Right lobe of liver (tissue), 6 donors: ENCODE measurements around the gene HOXD11. TPM values are rescaled to one million over a fixed set of nuclear protein-coding genes. Genes with fewer than 3 reads are reported as not detected.
A peak's percentile ranks its signal among the peaks of the same experiment; 100 is the strongest.

Experiments
- ATAC-seq, 4 donors: fragments of 200-7000 bp; cut with Tn5 transposase; one replicate each; pipeline ENCODE4 v1.9.1; 2020; ENCODE audit warnings: mild to moderate bottlenecking in 4 of 4, moderate library complexity in 4 of 4
- DNase-seq, 3 donors: peaks; one replicate each; pipeline ENCODE4 v3.0.0-alpha.2; 2020
- H3K27ac ChIP-seq, 3 donors: fragments of 200-600 bp; one replicate each; pipeline ENCODE4 v1.8.0; 2022
- H3K27me3 ChIP-seq, 2 donors: fragments of 200-600 bp; one replicate each; pipeline ENCODE4 v1.8.0; 2022
- H3K36me3 ChIP-seq, 4 donors: fragments of 200-600 bp; sonication (generic) in 1 of 4; one replicate each; pipeline versions ENCODE4 v1.5.1 to v1.8.0; 2017 to 2022; ENCODE audit warnings: control low read depth in 1 of 4
- H3K4me1 ChIP-seq, 4 donors: fragments of 200-600 bp; sonication (generic) in 1 of 4; one replicate each; pipeline versions ENCODE4 v1.5.1 to v1.8.0; 2017 to 2022; ENCODE audit warnings: control low read depth in 1 of 4
- H3K4me3 ChIP-seq, 3 donors: fragments of 200-600 bp; one replicate each; pipeline ENCODE4 v1.8.0; 2022
- H3K9me3 ChIP-seq, 4 donors: fragments of 200-600 bp; sonication (generic) in 1 of 4; one replicate each; pipeline versions ENCODE4 v1.5.1 to v1.8.0; 2017 to 2022; ENCODE audit warnings: control low read depth in 1 of 4
- POLR2A ChIP-seq: fragments of 450-650 bp; IDR thresholded peaks from one replicate; pipeline ENCODE4 v1.6.1; 2017; ENCODE audit warnings: antibody characterized with exemption, mild to moderate bottlenecking
- WGBS: methylation state at CpG from one replicate; pipeline ENCODE4 v1.1.6; 2018; ENCODE audit warnings: low coverage, low lambda C conversion rate; ENCODE audit not compliant: insufficient coverage; ENCODE audit errors: missing lambda C conversion rate; 5-methylcytosine and 5-hydroxymethylcytosine counted together
- intact Hi-C, 2 donors: fragments of 100-400 bp; cut with DNase I; formaldehyde crosslinking; loops; one replicate each; pipeline versions ENCODE4 v1.11.2 to v1.14.1; 2022
- total RNA-seq, 6 experiments: library from RNA; depleted of rRNA in 2 of 6; stranded (reverse); fragments of >200 nt in 2 of 6; fragmentation: NEBNext Ultra II Directional in 3 of 6; extraction: Animal tissue kit (Norgen Biotek cat#: 25700) in 3 of 6; gene quantifications; one replicate each; pipeline versions ENCODE4 v1.1.0 to v1.2.4, GENCODE V29; 2016 to 2023
- TF ChIP-seq, protein P1 (sequence below), 4 donors: fragments of 200-600 bp in 3 of 4; fragments of 450-650 bp in 1 of 4; IDR thresholded peaks; one replicate each; pipeline versions ENCODE4 v1.5.1 to v1.8.0; 2016 to 2022; ENCODE audit warnings: antibody characterized with exemption in 4 of 4, mild to moderate bottlenecking in 2 of 4
- donor health status: DM: no; HTN: yes; CAD: no.
- donor health status: DM: no; HTN: no; CAD: no.
- donor health status: DM: no; HTN: no; CAD: no.
- donor health status: DM: no; HTN: yes; CAD: no.
- donor health status: DM: no; HTN: yes; CAD: no.

HOXD11 gene
- total RNA-seq, 6 experiments from 2014 or later, result not detected

DNA sequence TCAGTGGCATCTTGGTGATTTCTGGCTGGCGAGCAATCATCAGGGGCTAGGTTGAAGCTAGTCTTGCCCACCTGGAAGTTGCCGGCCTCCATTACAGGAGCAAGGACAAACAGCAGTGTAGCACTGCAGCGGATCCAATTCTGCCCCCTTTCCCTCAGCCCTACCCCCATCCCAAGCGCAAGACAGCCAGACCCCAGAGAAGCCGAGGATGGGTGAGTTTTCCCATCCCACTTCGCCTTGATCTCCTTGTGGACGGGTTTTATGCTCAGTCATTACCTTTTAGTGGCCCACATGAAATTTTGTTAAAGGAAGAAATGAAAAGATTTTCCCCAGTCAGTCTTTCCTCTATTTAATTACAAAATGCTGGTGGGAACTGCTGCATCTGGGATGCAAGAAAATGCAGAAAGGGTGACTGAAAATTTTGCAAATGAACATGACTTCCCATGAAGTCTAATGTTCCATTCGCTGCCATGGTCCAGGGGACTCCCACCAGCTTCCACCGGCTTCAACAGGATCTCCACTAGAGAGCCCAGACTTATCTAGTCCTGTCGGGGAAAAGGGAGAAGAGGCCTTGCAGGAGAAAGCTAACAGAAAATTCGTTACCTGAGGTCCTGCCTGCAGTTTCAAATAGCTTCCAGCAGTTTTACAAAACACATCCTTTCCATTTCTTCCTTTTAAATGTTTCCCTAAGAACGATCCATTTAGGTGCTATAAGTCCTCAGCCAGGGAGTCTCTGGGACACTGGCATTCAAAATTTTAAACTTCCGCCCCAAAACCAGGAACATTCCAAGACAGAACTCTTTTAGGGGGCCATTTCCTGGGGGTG, 13.5 kb downstream of the HOXD11 start:
- no peak overlapping the region for H3K4me3 ChIP-seq
- H3K9me3 ChIP-seq, result no peaks in the 10 kb centered on the region
- H3K27me3 ChIP-seq, result peaks cover 41 to 88% of the 10 kb centered on the region in 2 donors
- H3K4me1 ChIP-seq, result peaks cover 0 to 8% (median 0%) of the 10 kb centered on the region in 4 donors
- no peak for DNase-seq
- H3K27ac ChIP-seq, result no peak overlapping the region
- no peak for ATAC-seq
- 8% methylated on average over 13 of the region's 13 CpGs for WGBS
- no peaks in the 10 kb centered on the region for H3K36me3 ChIP-seq
- TF ChIP-seq, protein P1, sequence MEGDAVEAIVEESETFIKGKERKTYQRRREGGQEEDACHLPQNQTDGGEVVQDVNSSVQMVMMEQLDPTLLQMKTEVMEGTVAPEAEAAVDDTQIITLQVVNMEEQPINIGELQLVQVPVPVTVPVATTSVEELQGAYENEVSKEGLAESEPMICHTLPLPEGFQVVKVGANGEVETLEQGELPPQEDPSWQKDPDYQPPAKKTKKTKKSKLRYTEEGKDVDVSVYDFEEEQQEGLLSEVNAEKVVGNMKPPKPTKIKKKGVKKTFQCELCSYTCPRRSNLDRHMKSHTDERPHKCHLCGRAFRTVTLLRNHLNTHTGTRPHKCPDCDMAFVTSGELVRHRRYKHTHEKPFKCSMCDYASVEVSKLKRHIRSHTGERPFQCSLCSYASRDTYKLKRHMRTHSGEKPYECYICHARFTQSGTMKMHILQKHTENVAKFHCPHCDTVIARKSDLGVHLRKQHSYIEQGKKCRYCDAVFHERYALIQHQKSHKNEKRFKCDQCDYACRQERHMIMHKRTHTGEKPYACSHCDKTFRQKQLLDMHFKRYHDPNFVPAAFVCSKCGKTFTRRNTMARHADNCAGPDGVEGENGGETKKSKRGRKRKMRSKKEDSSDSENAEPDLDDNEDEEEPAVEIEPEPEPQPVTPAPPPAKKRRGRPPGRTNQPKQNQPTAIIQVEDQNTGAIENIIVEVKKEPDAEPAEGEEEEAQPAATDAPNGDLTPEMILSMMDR (IDR thresholded peaks at IDR 0.05), result no peak
- TF ChIP-seq POLR2A, result no peak
- intact Hi-C loops, result loop anchor here (5.0 to 10.0 kb wide), 3 partner anchors 522 to 714 kb away; no protein-coding TSS in a partner anchor

DNA sequence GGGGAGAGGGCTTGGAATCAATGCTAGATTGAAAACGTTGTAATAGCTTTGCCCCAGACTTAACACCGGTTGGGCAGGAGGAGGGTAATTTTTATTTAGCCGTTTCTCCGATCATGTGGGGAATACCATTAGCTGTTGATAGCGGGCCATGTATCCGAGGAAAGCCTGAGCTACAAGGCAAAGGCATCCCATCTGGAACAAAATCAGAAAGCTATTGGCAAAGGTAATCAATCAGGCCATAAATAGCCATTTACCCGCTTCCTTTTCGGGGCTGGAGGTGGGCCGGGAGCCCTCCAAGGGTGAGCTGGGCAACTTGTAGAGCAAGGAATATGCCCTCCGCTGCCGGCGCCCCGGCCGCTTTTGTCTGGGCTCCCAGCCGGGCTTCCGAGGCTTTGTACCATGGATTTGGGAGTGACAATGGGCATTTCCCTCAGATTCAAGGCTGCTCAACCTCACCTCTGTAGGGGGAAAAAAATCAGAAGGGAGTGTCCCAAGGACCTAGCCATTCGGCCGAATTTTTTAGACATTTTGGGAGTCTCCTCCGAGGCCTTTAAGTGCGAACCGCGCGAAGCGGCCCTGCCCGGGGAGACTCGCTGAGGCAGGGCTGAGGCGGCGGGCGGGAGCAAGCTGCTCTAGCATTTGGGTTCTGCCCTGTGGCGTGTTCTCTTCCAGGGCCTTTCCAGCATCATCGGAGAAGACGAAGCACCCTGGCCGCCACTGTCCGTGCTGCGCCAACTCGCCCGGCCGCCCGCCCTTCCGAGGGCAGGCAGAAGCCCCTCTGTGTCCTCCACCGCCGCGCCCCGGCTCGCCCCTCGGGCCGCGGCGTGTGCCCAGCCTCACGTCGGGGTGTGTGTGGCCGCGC, 14.3 kb downstream of the HOXD11 start:
- peaks cover 41 to 82% of the 10 kb centered on the region in 2 donors for H3K27me3 ChIP-seq
- H3K4me1 ChIP-seq, result peaks cover 0 to 8% (median 0%) of the 10 kb centered on the region in 4 donors
- H3K9me3 ChIP-seq, result no peaks in the 10 kb centered on the region
- WGBS, result 8% methylated on average over 17 of the region's 53 CpGs
- H3K27ac ChIP-seq, result no peak overlapping the region
- ATAC-seq (no peak), DNase-seq (no peak)
- no peaks in the 10 kb centered on the region for H3K36me3 ChIP-seq
- no peak for TF ChIP-seq POLR2A
- TF ChIP-seq, protein P1 (IDR thresholded peaks at IDR 0.05), result no peak
- intact Hi-C loops, result loop anchor here (5.0 to 10.0 kb wide), 3 partner anchors 521 to 713 kb away; no protein-coding TSS in a partner anchor
- H3K4me3 ChIP-seq, result no peak overlapping the region

DNA sequence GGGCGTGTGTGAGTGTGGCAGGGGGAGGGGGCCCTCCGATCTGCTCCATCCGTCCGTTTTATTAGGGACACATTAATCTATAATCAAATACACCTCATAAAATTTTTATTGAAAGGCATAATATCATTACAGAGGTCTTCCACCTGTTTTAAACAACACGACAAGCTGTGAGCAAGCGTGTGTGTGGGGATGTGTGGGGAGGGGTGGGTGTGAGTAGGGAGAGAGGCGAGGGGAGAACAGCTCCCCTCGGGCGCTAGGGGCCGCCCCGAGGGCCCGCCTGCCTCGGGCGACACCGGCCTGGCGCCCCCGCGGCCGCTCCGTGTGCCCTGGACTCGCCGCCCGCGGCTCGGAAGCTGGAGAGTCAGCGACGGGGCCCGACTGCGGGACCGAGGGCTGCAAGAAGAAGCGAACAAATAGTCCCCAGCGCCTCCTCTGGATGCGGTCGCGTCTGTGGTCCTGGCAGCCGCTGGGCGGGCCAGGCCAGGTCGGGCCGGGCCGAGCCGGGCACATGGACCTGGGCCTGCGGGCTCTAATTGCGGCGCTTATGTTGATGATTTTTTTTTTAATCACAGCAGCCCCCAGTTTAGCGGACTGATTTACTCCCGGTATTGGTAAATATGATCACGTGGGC, 15.1 kb downstream of the HOXD11 start:
- no peaks in the 10 kb centered on the region for H3K36me3 ChIP-seq
- intact Hi-C loops, result loop anchor here (5.0 to 10.0 kb wide), 3 partner anchors 520 to 713 kb away; no protein-coding TSS in a partner anchor
- H3K4me1 ChIP-seq, result peaks cover 0 to 8% (median 0%) of the 10 kb centered on the region in 4 donors
- WGBS, result 11% methylated on average over 9 of the region's 47 CpGs
- no peak for DNase-seq
- H3K4me3 ChIP-seq, result peak overlapping the region in 1 of 3 donors; percentile 14
- H3K9me3 ChIP-seq, result no peaks in the 10 kb centered on the region
- peaks cover 42 to 77% of the 10 kb centered on the region in 2 donors for H3K27me3 ChIP-seq
- TF ChIP-seq, protein P1 (IDR thresholded peaks at IDR 0.05), result no peak
- no peak for TF ChIP-seq POLR2A
- no peak overlapping the region for H3K27ac ChIP-seq
- ATAC-seq, result peak in 1 of 4 donors; percentile 7

DNA sequence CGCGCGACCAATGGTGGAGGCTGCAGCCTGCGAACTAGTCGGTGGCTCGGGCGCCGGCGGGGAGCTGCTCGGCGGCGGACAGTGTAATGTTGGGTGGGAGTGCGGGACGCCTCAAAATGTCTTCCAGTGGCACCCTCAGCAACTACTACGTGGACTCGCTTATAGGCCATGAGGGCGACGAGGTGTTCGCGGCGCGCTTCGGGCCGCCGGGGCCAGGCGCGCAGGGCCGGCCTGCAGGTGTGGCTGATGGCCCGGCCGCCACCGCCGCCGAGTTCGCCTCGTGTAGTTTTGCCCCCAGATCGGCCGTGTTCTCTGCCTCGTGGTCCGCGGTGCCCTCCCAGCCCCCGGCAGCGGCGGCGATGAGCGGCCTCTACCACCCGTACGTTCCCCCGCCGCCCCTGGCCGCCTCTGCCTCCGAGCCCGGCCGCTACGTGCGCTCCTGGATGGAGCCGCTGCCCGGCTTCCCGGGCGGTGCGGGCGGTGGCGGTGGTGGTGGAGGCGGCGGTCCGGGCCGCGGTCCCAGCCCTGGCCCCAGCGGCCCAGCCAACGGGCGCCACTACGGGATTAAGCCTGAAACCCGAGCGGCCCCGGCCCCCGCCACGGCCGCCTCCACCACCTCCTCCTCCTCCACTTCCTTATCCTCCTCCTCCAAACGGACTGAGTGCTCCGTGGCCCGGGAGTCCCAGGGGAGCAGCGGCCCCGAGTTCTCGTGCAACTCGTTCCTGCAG, 15.8 kb downstream of the HOXD11 start, which contains the start of gene HOXD9:
Gene HOXD9 (plus strand): TSS at position 37 of the 728 bp plus-strand sequence. CDS start 50 bp downstream, at position 87.
- Histone ChIP-seq H3K4me3 (peak within 1 kb of the TSS in 1 of 3 donors; percentile 14), H3K27me3 (peaks cover 38 to 74% of the 10 kb centered on the region in 2 donors), H3K4me1 (peaks cover 0 to 8% (median 0%) of the 10 kb centered on the region in 4 donors), H3K27ac (no peak within 1 kb of the TSS), H3K36me3 (no peaks in the 10 kb centered on the region), H3K9me3 (no peaks in the 10 kb centered on the region)
- DNase-seq, result no peak
- 14% methylated on average over 28 of the region's 84 CpGs for WGBS
- no peak for TF ChIP-seq POLR2A
- TF ChIP-seq, protein P1 (IDR thresholded peaks at IDR 0.05), result no peak
- intact Hi-C loops, result loop anchor here (5.0 to 10.0 kb wide), 3 partner anchors 519 to 712 kb away; no protein-coding TSS in a partner anchor
- ATAC-seq, result peak in 3 of 4 donors; percentile 9 to 25 (median 16)
